Fibroblast of the aortic adventitia (primary cell): ENCODE data around the gene LMBR1L. TPM values are rescaled to one million over a fixed set of nuclear protein-coding genes. Genes with fewer than 3 reads are reported as not detected.
"Not testable (repeated sequence)": the region's sequence is repeated elsewhere in the genome, so short reads cannot be mapped to it uniquely, and the experiment has no call there.

Experiments used
- DNase-seq: peaks from one replicate; pipeline ENCODE4 v3.0.0-alpha.2; 2010; ENCODE audit warnings: low read depth
- H3K4me3 ChIP-seq: 2 replicates; pipeline ENCODE4 v1.5.1; 2011; ENCODE audit warnings: low read depth, mild to moderate bottlenecking, control low read depth, low read length, moderate library complexity
- CTCF ChIP-seq: IDR thresholded peaks from 2 replicates; pipeline ENCODE4 v1.5.1; 2011; ENCODE audit warnings: mild to moderate bottlenecking, low read length, control low read depth, inconsistent platforms; ENCODE audit not compliant: insufficient read depth
- total RNA-seq: library from RNA; depleted of rRNA; stranded (reverse); fragments of >200 nt; gene quantifications from 2 replicates; pipeline ENCODE4 v1.2.3, GENCODE V29; 2012; ENCODE audit warnings: low replicate concordance

LMBR1L gene
- total RNA-seq, 1 donor, result 20.2 TPM

GRCh38 chr12:49068879-49069506 is 41.7 kb downstream of the LMBR1L start:
- TF ChIP-seq CTCF, result no peak
- DNase-seq, result no peak
- peak overlapping the region; percentile 86 for H3K4me3 ChIP-seq

- TF ChIP-seq CTCF, result no peak
- no peak for DNase-seq
- H3K4me3 ChIP-seq, result no peak overlapping the region
Measured at GRCh38 chr12:49066120-49066519, 44.5 kb downstream of the LMBR1L start.

- H3K4me3 ChIP-seq, result no peak overlapping the region
- DNase-seq, result no peak
- TF ChIP-seq CTCF, result no peak
Measured at GRCh38 chr12:49064767-49065152, 45.9 kb downstream of the LMBR1L start.

- H3K4me3 ChIP-seq, DNase-seq: not testable (repeated sequence)
Measured at GRCh38 chr12:49061916-49062315, 48.7 kb downstream of the LMBR1L start.

GRCh38 chr12:49061157-49061650 is 49.4 kb downstream of the LMBR1L start:
- no peak for DNase-seq
- TF ChIP-seq CTCF, result no peak
- H3K4me3 ChIP-seq, result peak overlapping the region; percentile 91

- DNase-seq, result peak; percentile 96
- TF ChIP-seq CTCF, result peak; percentile 54
- peak within 1 kb of the TSS; percentile 91 for H3K4me3 ChIP-seq
Measured at GRCh38 chr12:49060237-49061156, 50.1 kb downstream of the LMBR1L start, which contains the start of gene KMT2D. TSS of gene KMT2D (minus strand) at chr12:49060794. CDS start at chr12:49055324, 5,470 bp downstream.

GRCh38 chr12:49059299-49060171 is 51.1 kb downstream of the LMBR1L start:
- no peak for TF ChIP-seq CTCF
- H3K4me3 ChIP-seq, result peak overlapping the region; percentile 91
- no peak for DNase-seq
